ENCODE measurements around the gene GGACT. TPM values are rescaled to one million over a fixed set of nuclear protein-coding genes. Genes with fewer than 3 reads are reported as not detected.
A peak's percentile ranks its signal among the peaks of the same experiment; 100 is the strongest.

Gene GGACT
- total RNA-seq, 1 donor from 2014 or later: 5.2 TPM

DNA sequence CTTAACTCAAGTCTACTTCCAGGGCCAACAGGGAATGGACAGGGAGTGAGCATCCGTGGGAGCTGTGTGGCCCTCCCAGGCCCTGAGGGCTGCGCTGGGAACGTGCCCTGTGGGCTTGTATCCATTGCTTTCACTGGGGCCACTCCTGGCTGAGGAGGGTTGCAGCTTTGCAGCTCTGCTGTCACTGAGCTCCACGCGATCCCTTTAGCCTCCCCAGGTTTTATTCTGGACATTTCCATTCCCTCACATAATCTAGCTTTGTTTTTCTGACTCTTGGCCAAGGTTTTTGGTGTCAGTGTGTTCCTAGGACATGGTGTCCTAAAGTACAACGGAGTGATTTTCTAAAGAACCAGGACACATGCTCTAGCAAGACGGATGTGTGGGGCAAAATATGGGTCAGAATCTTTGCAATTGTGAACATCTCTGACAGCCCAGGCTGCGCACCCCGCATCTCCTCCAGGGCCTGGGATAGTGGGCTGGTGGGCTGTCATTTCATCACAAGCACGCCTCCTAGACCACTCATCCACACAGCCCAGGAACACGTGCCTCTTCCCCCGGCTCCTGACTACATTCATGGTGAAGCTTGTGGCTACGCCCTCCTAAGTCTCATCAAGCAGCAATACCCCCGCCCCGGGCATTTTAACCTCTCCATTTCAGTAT lies 28.0 kb downstream of the GGACT start:
- no peaks in the 10 kb centered on the region for H3K9me3 Mint-ChIP-seq (ENCODE audit: unreplicated experiment)
- H3K4me3 Mint-ChIP-seq (ENCODE audit: unreplicated experiment): no peak overlapping the region
- no peaks in the 10 kb centered on the region for H3K36me3 Mint-ChIP-seq (ENCODE audit: unreplicated experiment)
- peaks cover 2% of the 10 kb centered on the region for H3K4me1 Mint-ChIP-seq (ENCODE audit: low read depth, unreplicated experiment)
- H3K27ac Mint-ChIP-seq (ENCODE audit: unreplicated experiment): no peak overlapping the region
- TF ChIP-seq, protein P1, sequence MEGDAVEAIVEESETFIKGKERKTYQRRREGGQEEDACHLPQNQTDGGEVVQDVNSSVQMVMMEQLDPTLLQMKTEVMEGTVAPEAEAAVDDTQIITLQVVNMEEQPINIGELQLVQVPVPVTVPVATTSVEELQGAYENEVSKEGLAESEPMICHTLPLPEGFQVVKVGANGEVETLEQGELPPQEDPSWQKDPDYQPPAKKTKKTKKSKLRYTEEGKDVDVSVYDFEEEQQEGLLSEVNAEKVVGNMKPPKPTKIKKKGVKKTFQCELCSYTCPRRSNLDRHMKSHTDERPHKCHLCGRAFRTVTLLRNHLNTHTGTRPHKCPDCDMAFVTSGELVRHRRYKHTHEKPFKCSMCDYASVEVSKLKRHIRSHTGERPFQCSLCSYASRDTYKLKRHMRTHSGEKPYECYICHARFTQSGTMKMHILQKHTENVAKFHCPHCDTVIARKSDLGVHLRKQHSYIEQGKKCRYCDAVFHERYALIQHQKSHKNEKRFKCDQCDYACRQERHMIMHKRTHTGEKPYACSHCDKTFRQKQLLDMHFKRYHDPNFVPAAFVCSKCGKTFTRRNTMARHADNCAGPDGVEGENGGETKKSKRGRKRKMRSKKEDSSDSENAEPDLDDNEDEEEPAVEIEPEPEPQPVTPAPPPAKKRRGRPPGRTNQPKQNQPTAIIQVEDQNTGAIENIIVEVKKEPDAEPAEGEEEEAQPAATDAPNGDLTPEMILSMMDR (IDR thresholded peaks at IDR 0.05; ENCODE audit: partially characterized antibody, unreplicated experiment): no peak
- DNase-seq: no peak
- no peaks in the 10 kb centered on the region for H3K27me3 Mint-ChIP-seq (ENCODE audit: unreplicated experiment)

DNA sequence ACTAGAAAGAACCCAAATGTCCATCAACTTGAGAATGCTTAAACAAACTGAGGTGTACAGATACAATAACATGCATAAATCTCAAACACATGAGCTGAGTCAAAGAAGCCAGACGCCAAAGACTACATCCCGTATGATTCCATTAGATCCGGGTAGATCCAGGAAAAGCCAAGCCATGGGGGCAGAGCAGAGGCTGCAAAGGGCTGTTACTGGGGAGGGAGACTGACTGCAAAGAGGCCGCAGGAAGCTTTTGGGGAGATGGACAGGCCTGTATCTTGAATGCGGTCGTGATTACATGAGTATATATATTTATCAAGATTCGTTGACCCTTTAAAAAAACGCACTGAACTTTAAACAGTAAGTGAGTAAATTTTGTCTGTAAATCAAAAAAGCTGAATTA lies 28.7 kb downstream of the GGACT start:
- Mint-ChIP-seq H3K4me3 (ENCODE audit: unreplicated experiment) (no peak overlapping the region), H3K4me1 (ENCODE audit: low read depth, unreplicated experiment) (peaks cover 2% of the 10 kb centered on the region), H3K27ac (ENCODE audit: unreplicated experiment) (no peak overlapping the region), H3K9me3 (ENCODE audit: unreplicated experiment) (no peaks in the 10 kb centered on the region), H3K27me3 (ENCODE audit: unreplicated experiment) (no peaks in the 10 kb centered on the region), H3K36me3 (ENCODE audit: unreplicated experiment) (no peaks in the 10 kb centered on the region)
- TF ChIP-seq, protein P1 (IDR thresholded peaks at IDR 0.05; ENCODE audit: partially characterized antibody, unreplicated experiment): no peak
- no peak for DNase-seq

DNA sequence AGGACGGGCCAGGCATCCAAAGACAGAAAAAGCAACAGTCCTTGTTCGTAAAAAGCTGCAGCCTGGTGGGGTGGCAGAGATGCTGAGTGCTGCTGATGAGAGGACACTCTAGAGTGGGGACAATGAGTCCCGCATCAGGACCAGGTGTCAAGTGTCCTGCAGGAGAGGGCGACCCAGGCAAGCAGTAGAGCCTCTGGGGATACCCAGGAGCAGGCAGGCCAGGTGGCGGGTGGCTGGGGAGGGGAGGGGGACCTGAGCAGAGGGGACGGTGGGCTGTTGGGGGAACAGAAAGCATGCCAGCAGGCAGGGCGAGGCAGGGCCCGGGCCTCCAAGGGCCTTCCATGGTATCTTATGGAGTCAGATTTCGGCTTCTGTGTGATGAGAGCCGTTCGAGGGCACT lies 35.8 kb downstream of the GGACT start:
- Mint-ChIP-seq H3K4me3 (ENCODE audit: unreplicated experiment) (no peak overlapping the region), H3K27ac (ENCODE audit: unreplicated experiment) (no peak overlapping the region), H3K9me3 (ENCODE audit: unreplicated experiment) (peaks cover 6% of the 10 kb centered on the region), H3K4me1 (ENCODE audit: low read depth, unreplicated experiment) (peaks cover 23% of the 10 kb centered on the region), H3K36me3 (ENCODE audit: unreplicated experiment) (peaks cover 5% of the 10 kb centered on the region), H3K27me3 (ENCODE audit: unreplicated experiment) (no peaks in the 10 kb centered on the region)
- no peak for DNase-seq
- TF ChIP-seq, protein P1 (IDR thresholded peaks at IDR 0.05; ENCODE audit: partially characterized antibody, unreplicated experiment): no peak

DNA sequence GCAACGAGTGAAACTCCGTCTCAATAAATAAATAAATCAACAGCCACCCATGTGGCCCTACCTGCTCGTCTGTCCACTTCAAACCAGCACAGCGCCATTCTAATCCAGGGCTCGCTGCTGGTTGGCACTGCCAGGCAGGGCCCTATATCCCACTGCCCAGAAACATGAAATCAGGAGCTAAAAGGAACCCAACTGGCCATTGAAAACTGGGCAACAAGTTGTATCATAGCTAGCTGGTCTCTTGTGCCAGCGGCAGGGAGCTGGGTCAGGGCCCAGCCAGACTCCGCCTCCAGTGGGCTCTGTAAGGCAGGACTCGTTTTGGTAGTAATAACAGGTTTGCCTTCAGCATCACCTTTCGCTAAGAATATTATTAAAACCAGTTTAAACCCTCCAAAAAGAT lies 39.3 kb downstream of the GGACT start:
- TF ChIP-seq, protein P1 (IDR thresholded peaks at IDR 0.05; ENCODE audit: partially characterized antibody, unreplicated experiment): no peak
- peaks cover 6% of the 10 kb centered on the region for H3K9me3 Mint-ChIP-seq (ENCODE audit: unreplicated experiment)
- no peak for DNase-seq
- no peak overlapping the region for H3K4me3 Mint-ChIP-seq (ENCODE audit: unreplicated experiment)
- peaks cover 35% of the 10 kb centered on the region for H3K4me1 Mint-ChIP-seq (ENCODE audit: low read depth, unreplicated experiment)
- H3K36me3 Mint-ChIP-seq (ENCODE audit: unreplicated experiment): peaks cover 5% of the 10 kb centered on the region
- no peaks in the 10 kb centered on the region for H3K27me3 Mint-ChIP-seq (ENCODE audit: unreplicated experiment)
- no peak overlapping the region for H3K27ac Mint-ChIP-seq (ENCODE audit: unreplicated experiment)

DNA sequence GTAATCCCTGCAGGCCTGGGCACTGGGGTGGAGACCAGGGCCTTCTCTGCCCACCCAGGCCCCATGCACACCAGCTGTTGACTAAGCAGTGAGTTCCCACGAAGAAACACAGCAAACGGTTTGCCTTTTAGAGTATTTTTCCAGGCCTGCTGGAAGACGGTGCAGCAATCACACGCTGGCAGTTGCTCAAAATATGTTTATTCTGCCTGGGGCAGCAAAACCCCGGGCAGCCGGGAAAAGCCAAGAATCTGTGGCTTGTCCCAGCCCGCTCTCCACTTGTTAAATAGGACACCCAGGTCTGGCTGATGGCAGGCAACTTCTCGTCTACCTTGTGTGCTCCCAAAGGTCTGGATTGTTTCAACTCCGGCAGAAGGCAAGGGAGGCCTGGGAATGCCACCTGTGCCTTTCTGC lies 40.8 kb downstream of the GGACT start:
- H3K4me1 Mint-ChIP-seq (ENCODE audit: low read depth, unreplicated experiment): peaks cover 33% of the 10 kb centered on the region
- H3K27me3 Mint-ChIP-seq (ENCODE audit: unreplicated experiment): no peaks in the 10 kb centered on the region
- no peak for DNase-seq
- TF ChIP-seq, protein P1 (IDR thresholded peaks at IDR 0.05; ENCODE audit: partially characterized antibody, unreplicated experiment): no peak
- H3K9me3 Mint-ChIP-seq (ENCODE audit: unreplicated experiment): peaks cover 7% of the 10 kb centered on the region
- H3K4me3 Mint-ChIP-seq (ENCODE audit: unreplicated experiment): no peak overlapping the region
- H3K27ac Mint-ChIP-seq (ENCODE audit: unreplicated experiment): peak overlapping the region; percentile 9
- no peaks in the 10 kb centered on the region for H3K36me3 Mint-ChIP-seq (ENCODE audit: unreplicated experiment)

All from glutamatergic neuron (in vitro differentiated cells).